ENCODE measurements around the gene CDR2L. TPM values are rescaled to one million over a fixed set of nuclear protein-coding genes. Genes with fewer than 3 reads are reported as not detected.

The CDR2L gene
- total RNA-seq, 4 donors from 2014 or later = 2.0 to 5.6 (median 3.6) TPM

DNA sequence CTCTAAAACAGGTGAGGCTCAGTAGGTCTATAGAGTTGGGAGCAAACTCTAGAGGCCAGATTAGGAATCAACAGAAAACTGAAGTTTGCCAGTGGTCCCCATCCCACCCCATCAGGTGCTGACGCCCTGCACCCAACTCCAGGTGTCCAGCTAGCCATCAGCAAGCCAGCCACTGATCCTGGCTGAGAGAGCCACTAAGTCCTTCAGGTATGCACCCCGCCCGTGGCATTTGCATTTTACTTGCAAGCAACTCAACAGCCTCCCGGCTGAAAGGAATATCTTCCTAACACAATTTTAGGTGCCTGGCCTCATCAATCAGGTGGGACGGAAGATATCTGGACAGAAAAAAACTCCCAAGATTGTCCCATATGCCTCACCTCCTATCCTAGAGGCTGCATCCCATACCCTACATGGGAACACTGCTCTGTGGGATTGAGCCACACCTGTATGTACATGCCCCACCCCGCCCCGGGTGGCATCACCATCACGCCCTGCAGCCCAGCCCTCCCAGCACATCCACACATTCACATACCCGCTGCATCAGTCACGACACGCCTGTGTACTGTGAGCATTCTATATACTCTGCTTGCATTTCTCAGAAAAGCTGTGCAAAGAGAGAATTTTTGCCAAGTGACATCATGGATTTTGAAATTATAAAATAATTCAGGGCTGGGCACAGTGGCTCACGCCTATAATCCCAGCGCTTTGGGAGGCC, 43.5 kb upstream of the CDR2L start:
- DNase-seq = peak; percentile 47
- WGBS, 2 donors (ENCODE audit: low coverage in 1 of 2) = 40 to 53% methylated on average over 3 to 13 of the region's 13 CpGs
- intact Hi-C loops (cut with DNase I; ENCODE audit: low total_unique reads) (no loop called here), in situ Hi-C loops (cut with MboI; ENCODE audit: low pct_ligation_motif_present in 1 of 4, low pct_unique_long_range_greater_than_20kb in 1 of 4, low sequenced_read_pairs in 3 of 4) (no loop called here)
- Histone ChIP-seq H3K36me3 (no peaks in the 10 kb centered on the region), H3K4me1 (no peaks in the 10 kb centered on the region), H3K9me3 (no peaks in the 10 kb centered on the region), H3K4me3 (no peak overlapping the region), H3K27ac (no peak overlapping the region), H3K27me3 (peaks cover 62% of the 10 kb centered on the region)
- no peak for TF ChIP-seq CTCF (IDR thresholded peaks at IDR 0.05)

DNA sequence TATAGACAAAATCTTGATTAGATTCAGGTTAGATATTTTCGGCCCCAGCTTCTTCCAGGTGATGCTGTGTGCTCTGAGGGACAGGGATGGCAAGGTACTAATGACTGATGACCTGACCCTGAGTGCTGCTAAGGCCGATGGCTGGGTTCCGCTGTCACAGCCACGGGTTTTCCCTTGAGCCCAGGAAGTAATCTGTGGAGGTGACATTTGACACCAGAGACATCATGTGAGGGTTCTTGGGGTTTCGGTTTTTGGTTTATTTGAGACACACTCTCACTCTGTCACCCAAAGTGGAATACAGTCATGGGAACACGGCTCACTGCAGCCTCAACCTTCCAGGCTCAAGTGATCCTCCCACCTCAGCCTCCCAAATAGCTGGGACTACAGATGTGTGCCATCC, 41.9 kb upstream of the CDR2L start:
- no peaks in the 10 kb centered on the region for H3K4me1 ChIP-seq
- intact Hi-C loops (cut with DNase I; ENCODE audit: low total_unique reads) (no loop called here), in situ Hi-C loops (cut with MboI; ENCODE audit: low pct_ligation_motif_present in 1 of 4, low pct_unique_long_range_greater_than_20kb in 1 of 4, low sequenced_read_pairs in 3 of 4) (no loop called here)

DNA sequence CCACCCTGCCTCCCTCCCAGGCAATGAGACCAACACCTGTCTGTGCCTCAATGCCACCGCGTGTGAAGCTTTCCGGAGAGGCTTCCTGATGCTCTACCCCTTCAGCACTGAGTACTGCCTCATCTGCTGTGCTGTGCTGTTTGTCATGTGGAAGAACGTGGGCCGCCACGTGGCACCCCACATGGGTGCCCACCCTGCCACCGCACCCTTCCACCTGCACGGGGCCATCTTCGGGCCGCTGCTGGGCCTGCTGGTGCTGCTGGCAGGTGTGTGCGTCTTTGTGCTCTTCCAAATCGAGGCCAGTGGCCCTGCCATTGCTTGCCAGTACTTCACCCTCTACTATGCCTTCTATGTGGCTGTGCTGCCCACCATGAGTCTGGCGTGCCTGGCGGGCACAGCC, 40.8 kb upstream of the CDR2L start:
- DNase-seq = no peak
- peaks cover 47% of the 10 kb centered on the region for H3K27me3 ChIP-seq
- intact Hi-C loops (cut with DNase I; ENCODE audit: low total_unique reads) = loop anchor here (1.0 kb wide), 1 partner anchor 30 kb away; no protein-coding TSS in a partner anchor
- in situ Hi-C loops (cut with MboI; ENCODE audit: low pct_ligation_motif_present in 1 of 4, low pct_unique_long_range_greater_than_20kb in 1 of 4, low sequenced_read_pairs in 3 of 4) = no loop called here
- no peak for TF ChIP-seq POLR2A (IDR thresholded peaks at IDR 0.05)
- no peak for TF ChIP-seq CTCF (IDR thresholded peaks at IDR 0.05)
- TF ChIP-seq POLR2AphosphoS5 (IDR thresholded peaks at IDR 0.05) = no peak
- TF ChIP-seq EP300 (IDR thresholded peaks at IDR 0.05; ENCODE audit: low read depth) = no peak
- H3K4me1 ChIP-seq = no peaks in the 10 kb centered on the region
- no peaks in the 10 kb centered on the region for H3K36me3 ChIP-seq
- H3K4me3 ChIP-seq = no peak overlapping the region
- H3K27ac ChIP-seq = no peak overlapping the region
- no peaks in the 10 kb centered on the region for H3K9me3 ChIP-seq
- 85% methylated on average over 14 of the region's 14 CpGs; no CpG with 5 or more reads in 1 of the 2 donors for WGBS, 2 donors (ENCODE audit: low coverage in 1 of 2)

More for the DNA sequence above, 41.9 kb upstream of the CDR2L start:
- no peak overlapping the region for H3K4me3 ChIP-seq
- WGBS, 2 donors (ENCODE audit: low coverage in 1 of 2) = 38% methylated on average over 6 of the region's 6 CpGs; no CpG with 5 or more reads in 1 of the 2 donors
- no peaks in the 10 kb centered on the region for H3K36me3 ChIP-seq
- H3K9me3 ChIP-seq = no peaks in the 10 kb centered on the region
- peaks cover 53% of the 10 kb centered on the region for H3K27me3 ChIP-seq
- TF ChIP-seq EP300 (IDR thresholded peaks at IDR 0.05; ENCODE audit: low read depth) (no peak), CTCF (IDR thresholded peaks at IDR 0.05) (no peak), POLR2A (IDR thresholded peaks at IDR 0.05) (no peak), POLR2AphosphoS5 (IDR thresholded peaks at IDR 0.05) (no peak)
- H3K27ac ChIP-seq = no peak overlapping the region
- no peak for DNase-seq

GRCh38 chr17:74947041-74947754, 40.2 kb upstream of the CDR2L start:
- in situ Hi-C loops (cut with MboI; ENCODE audit: low pct_ligation_motif_present in 1 of 4, low pct_unique_long_range_greater_than_20kb in 1 of 4, low sequenced_read_pairs in 3 of 4) (no loop called here), intact Hi-C loops (cut with DNase I; ENCODE audit: low total_unique reads) (no loop called here)
- Histone ChIP-seq H3K27me3 (peaks cover 43% of the 10 kb centered on the region), H3K9me3 (no peaks in the 10 kb centered on the region), H3K4me1 (no peaks in the 10 kb centered on the region), H3K36me3 (no peaks in the 10 kb centered on the region), H3K4me3 (no peak overlapping the region), H3K27ac (no peak overlapping the region)
- TF ChIP-seq CTCF (IDR thresholded peaks at IDR 0.05) (no peak), POLR2A (IDR thresholded peaks at IDR 0.05) (no peak), EP300 (IDR thresholded peaks at IDR 0.05; ENCODE audit: low read depth) (no peak), POLR2AphosphoS5 (IDR thresholded peaks at IDR 0.05) (no peak)
- no peak for DNase-seq
- 95% methylated on average over 16 of the region's 17 CpGs; no CpG with 5 or more reads in 1 of the 2 donors for WGBS, 2 donors (ENCODE audit: low coverage in 1 of 2)
